Epithelial cell of proximal tubule (primary cell): ENCODE measurements around the gene EEF1A1. TPM values are rescaled to one million over a fixed set of nuclear protein-coding genes. Genes with fewer than 3 reads are reported as not detected.
A peak's percentile ranks its signal among the peaks of the same experiment; 100 is the strongest.
"Not testable (repeated sequence)": the region's sequence is repeated elsewhere in the genome, so short reads cannot be mapped to it uniquely, and the experiment has no call there.

ENCODE experiments used
- DNase-seq: peaks from one replicate; pipeline ENCODE4 v3.0.0-alpha.2; 2011; ENCODE audit warnings: low read depth
- H3K4me3 ChIP-seq: 2 replicates; pipeline ENCODE4 v1.5.1; 2011; ENCODE audit warnings: low read depth, mild to moderate bottlenecking, low read length
- total RNA-seq: library from RNA; depleted of rRNA; stranded (reverse); fragments of >200 nt; gene quantifications from 2 replicates; pipeline ENCODE4 v1.2.3, GENCODE V29; 2015
- TF ChIP-seq, protein P1 (sequence below): conservative IDR thresholded peaks from 2 replicates; pipeline ENCODE4 v1.5.1; 2012; ENCODE audit warnings: low read depth, mild to moderate bottlenecking, low read length

The EEF1A1 gene
- total RNA-seq, result 9,761 and 15,338 TPM in 2 replicates

DNA sequence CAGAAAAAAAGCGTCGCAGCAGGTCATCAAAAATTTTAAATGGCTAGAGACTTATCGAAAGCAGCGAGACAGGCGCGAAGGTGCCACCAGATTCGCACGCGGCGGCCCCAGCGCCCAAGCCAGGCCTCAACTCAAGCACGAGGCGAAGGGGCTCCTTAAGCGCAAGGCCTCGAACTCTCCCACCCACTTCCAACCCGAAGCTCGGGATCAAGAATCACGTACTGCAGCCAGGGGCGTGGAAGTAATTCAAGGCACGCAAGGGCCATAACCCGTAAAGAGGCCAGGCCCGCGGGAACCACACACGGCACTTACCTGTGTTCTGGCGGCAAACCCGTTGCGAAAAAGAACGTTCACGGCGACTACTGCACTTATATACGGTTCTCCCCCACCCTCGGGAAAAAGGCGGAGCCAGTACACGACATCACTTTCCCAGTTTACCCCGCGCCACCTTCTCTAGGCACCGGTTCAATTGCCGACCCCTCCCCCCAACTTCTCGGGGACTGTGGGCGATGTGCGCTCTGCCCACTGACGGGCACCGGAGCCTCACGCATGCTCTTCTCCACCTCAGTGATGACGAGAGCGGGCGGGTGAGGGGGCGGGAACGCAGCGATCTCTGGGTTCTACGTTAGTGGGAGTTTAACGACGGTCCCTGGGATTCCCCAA lies at the start of gene EEF1A1:
TSS of gene EEF1A1 (minus strand) at position 345 of the 663 bp plus-strand sequence. CDS start 1,006 bp downstream, outside the sequence.
- peak within 1 kb of the TSS; percentile 75 for H3K4me3 ChIP-seq
- TF ChIP-seq, protein P1, sequence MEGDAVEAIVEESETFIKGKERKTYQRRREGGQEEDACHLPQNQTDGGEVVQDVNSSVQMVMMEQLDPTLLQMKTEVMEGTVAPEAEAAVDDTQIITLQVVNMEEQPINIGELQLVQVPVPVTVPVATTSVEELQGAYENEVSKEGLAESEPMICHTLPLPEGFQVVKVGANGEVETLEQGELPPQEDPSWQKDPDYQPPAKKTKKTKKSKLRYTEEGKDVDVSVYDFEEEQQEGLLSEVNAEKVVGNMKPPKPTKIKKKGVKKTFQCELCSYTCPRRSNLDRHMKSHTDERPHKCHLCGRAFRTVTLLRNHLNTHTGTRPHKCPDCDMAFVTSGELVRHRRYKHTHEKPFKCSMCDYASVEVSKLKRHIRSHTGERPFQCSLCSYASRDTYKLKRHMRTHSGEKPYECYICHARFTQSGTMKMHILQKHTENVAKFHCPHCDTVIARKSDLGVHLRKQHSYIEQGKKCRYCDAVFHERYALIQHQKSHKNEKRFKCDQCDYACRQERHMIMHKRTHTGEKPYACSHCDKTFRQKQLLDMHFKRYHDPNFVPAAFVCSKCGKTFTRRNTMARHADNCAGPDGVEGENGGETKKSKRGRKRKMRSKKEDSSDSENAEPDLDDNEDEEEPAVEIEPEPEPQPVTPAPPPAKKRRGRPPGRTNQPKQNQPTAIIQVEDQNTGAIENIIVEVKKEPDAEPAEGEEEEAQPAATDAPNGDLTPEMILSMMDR, result no peak
- peak; percentile 90 for DNase-seq

DNA sequence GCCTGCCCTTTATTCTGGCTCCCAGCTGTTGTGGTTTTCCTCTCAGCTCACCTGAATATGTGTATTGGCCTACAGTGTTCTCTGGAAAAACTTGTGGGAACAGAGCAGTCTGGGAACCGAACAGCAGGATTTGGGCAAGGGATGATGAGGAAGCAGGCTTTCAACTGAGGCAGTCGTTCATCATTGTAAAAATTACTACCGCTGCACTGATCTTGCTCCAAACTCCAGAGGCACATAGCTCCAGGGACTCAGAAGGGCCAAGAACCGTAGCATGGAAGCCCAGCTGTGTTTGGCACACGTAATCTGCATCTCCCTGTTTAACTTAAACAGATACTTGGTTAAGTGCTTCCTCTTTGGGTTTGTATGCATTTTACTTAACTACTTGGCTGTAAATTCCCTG lies 48.3 kb upstream of the EEF1A1 start:
- no peak for DNase-seq
- H3K4me3 ChIP-seq, result no peak overlapping the region
- TF ChIP-seq, protein P1, result no peak

DNA sequence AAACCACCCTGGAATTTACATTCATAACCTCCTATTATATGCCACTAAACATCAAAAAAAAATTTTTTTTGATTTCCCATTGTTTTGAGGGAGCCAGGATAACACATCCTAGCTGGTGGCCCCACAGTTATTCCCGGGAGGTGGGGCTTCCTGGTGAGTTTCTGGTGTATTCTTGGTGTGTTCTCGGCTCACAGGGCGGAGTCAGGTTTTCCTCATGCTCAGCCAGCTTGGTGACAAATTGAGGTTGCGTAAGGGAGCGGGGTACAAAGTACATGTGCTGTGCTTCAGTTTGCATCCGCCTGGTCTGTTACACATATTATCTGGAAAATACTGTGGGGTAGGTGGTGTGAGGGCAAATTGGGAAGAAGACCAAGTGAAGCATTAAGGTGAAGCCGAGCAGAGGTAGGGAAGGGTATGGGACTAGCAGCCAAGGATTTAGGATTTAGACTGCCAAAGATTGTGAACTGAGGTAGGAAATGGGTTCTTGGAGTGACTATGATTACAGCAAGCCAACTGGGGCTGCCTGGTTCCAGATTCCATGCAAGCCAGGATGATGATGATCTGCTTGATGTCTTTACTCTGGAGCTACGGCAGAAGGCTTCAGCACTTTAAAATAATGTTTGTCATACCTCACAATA lies 46.2 kb upstream of the EEF1A1 start:
- H3K4me3 ChIP-seq, result no peak overlapping the region
- peak; percentile 80 for DNase-seq
- TF ChIP-seq, protein P1, result no peak

DNA sequence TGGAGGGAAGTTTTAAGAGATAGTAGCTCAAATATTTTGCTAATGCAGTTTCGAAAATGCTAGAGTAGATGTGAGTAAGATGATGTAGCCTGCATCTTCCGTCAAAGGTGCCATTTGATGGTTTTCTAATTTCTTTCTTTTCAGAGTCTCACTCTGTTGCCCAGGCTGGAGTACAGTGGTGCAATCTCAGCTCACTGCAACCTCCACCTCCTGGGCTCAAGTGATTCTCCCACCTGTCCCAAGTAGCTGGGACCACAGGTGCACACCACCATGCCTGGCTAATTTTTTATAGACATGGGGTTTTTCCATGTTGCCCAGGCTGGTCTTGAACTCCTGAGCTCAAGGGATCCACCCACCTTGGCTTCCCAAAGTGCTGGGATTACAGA lies 45.6 kb upstream of the EEF1A1 start:
- not testable (repeated sequence) for DNase-seq, H3K4me3 ChIP-seq

DNA sequence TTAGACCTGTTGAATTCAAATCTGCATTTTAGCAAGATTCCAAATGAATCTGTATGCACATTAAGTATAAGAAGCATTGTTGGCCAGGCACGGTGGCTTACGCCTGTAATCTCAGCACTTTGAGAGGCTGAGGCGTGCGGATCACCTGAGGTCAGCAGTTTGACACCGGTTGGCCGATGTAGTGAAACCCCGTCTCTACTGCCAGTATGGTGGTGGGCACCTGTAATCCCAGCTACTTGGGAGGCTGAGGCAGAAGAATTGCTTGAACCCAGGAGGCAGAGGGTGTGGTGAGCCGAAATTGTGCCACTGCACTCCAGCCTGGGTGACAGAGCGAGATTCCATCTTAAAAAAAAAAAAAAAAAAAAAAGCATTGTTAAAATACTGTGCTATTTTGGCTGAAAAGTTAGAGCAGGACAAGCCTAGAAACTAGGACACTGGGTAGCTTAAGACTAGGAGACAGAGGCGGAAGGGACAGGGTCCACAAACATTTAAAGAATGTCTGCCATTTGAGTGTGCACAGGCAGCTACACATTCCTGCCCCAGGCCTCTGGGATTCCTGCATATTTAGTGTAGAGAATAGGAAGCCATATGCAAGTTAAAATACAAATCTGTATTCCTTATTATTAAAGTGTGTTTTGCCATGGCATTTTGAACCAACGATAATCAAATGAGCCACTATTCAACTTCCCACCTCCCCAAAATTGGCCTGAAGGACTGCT lies 45.1 kb upstream of the EEF1A1 start:
- peak; percentile 18 for DNase-seq
- H3K4me3 ChIP-seq, result no peak overlapping the region
- TF ChIP-seq, protein P1, result no peak

DNA sequence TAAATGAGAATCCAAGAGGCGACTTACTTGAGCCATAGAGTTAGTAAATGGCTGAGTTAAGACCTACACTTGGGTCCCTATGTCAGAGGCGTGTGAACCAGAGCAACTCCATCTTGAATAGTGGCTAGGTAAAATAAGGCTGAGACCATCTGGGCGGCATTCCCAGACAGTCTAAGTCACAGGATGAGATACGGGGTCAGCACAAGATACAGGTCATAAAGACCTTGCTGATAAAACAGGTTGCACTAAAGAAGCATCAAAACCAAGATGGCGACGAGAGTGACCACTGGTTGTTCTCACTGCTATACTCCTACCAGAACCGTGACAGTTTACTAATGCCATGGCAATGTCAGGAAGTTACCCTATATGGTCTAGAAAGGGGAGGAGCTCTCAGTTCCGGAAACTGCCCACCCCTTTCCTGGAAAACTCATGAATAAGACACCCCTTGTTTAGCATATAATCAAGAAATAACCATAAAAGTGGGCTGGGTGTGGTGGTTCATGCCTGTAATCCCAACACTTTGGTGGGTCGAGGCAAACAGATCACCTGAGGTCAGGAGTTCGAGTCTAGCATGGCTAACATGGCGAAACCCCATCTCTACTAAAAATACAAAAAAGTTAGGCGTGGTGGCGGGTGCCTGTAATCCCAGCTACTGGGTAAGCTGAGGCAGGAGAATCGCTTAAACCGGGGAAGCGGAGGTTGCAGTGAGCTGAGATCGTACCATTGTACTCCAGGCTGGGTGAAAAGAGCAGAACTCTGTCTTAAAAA lies 43.9 kb upstream of the EEF1A1 start:
- no peak overlapping the region for H3K4me3 ChIP-seq
- TF ChIP-seq, protein P1, result no peak
- DNase-seq, result no peak

DNA sequence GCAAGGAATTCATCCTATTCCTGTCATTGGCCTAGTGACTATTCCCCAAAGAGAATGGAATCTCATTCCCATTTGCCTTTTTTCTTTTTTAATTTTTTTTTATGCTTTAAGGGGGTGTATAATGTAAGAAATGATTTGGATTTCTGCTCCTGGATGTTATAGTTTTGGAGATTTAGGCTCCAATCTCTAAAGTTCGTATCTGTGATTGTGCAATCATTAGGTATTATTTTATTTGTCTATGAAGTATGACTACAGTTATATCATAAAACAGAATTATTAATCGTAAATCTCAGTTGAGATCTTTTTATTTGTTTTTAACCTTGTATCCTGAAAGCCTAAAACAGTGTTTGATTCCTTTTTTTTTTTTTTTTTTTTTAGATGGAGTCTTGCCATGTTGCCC lies 41.7 kb upstream of the EEF1A1 start:
- TF ChIP-seq, protein P1, result no peak
- H3K4me3 ChIP-seq, result no peak overlapping the region
- no peak for DNase-seq
